VCaP (cell line): ENCODE measurements around the gene MPV17L2.
A peak's percentile ranks its signal among the peaks of the same experiment; 100 is the strongest.

Source experiments
- H3K27ac ChIP-seq: fragments of 450-650 bp; 2 replicates; pipeline ENCODE4 v1.5.1; 2017
- CTCF ChIP-seq: fragments of 450-650 bp; conservative IDR thresholded peaks from 2 replicates; pipeline ENCODE4 v1.5.1; 2017; ENCODE audit warnings: mild to moderate bottlenecking, moderate library complexity

Gene MPV17L2

DNA sequence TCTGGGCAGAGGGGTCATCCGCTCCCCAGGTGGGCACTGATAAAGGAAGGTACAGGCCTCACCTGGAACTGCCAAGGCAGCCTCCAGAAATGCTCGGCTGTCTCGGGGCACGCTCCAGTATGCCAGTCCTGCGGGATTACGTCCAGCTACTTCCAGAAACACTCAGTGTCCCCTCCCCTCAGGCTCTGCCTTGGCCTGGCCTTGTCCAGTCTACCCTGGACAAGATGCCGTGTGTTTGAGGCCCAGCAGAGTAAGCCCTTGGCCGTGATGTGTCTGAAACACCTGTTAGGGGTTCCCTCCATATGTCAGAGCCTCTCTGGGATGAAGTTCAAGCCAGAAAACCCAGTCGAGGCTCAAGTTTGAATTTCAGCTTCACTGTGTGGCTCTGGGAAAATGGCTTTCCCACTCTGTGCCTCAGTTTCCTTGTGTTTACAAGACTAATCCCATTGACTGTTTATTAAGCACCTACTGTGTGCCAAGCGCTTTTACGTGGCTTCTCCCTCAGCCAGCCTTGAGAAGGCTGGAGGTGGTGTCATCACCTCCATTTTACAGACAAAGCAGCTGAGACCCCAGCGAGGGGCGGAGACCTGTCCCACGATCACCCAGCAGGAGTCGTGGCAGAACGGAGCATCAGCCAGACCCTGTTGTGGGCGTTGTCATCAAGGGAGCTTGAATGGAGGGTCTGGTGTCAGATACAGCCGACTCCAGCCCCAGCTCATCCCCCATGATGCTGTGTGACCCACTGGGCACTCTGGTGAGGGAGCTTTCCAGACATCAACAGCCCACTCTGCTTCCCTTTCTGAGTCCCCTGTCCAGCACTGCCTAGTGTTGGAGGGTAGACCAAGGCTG is 42.0 kb upstream of the MPV17L2 start:
- no peak for TF ChIP-seq CTCF
- no peak overlapping the region for H3K27ac ChIP-seq

DNA sequence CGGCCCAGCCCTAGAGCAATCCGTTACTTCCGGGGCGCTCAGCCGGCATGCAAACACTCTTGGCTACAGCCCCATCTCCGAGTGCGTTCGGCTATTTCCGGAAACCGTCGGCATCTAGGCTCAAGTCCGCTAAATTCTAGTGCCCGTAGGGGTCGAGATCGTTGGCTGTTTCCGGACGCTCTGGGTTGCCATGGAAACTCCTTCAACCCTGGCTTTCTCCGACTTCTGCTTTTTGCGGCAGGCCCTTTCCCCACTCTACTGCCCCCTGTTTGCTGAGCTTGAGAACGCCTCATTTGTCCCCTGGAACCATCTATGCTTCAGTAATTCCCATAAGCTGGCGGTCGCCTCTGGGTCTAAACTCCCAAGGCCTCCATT is 40.6 kb upstream of the MPV17L2 start:
- peak; percentile 69 for TF ChIP-seq CTCF
- H3K27ac ChIP-seq = peak overlapping the region; percentile 95

- peak within 1 kb of the TSS; percentile 95 for H3K27ac ChIP-seq
- peak; percentile 28; the same call in 1 of the 2 replicates for TF ChIP-seq CTCF
Measured at GRCh38 chr19:18152817-18153555, 40.0 kb upstream of the MPV17L2 start, which contains the start of gene PIK3R2. PIK3R2 (plus strand) TSS chr19:18153163; CDS start chr19:18155880, 2,717 bp downstream.

- peak overlapping the region; percentile 95 for H3K27ac ChIP-seq
- no peak for TF ChIP-seq CTCF
Measured at GRCh38 chr19:18153556-18154134, 39.4 kb upstream of the MPV17L2 start.

GRCh38 chr19:18155095-18156087 is 37.6 kb upstream of the MPV17L2 start:
- TF ChIP-seq CTCF = no peak
- H3K27ac ChIP-seq = peak overlapping the region; percentile 79

DNA sequence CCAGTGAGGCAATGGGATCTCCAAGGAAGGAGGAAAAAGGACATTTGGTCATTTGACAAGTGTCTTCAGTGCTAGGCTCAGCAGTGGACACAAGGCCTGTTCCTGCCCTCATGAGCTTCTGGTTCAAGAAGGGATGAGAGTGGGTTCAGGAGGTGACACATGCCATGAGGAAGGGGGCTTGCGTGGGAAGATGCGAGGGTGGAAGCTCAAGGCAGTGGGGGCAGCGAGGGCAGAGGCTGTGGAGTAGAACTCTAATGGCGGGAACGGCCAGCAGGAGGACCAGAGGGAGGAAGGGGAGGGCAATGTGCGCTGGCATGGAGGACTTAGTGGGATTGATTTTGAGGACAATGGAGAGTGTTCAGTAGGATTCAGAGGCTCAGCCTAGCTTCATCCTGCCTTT is 36.8 kb upstream of the MPV17L2 start:
- H3K27ac ChIP-seq = peak overlapping the region; percentile 79

More for the DNA sequence above, 36.8 kb upstream of the MPV17L2 start:
- no peak for TF ChIP-seq CTCF
